Measurements from ENCODE around the gene HECA. TPM values are rescaled to one million over a fixed set of nuclear protein-coding genes. Genes with fewer than 3 reads are reported as not detected.
"Not testable (repeated sequence)": the region's sequence is repeated elsewhere in the genome, so short reads cannot be mapped to it uniquely, and the experiment has no call there.

HECA gene
- total RNA-seq, 1 experiment from 2014 or later, result 9.4 TPM

GRCh38 chr6:139212460-139212859, 77.6 kb downstream of the HECA start:
- H3K36me3 Mint-ChIP-seq, result peaks cover 45% of the 10 kb centered on the region
- H3K4me3 Mint-ChIP-seq; POLR2A ChIA-PET; DNase-seq (ENCODE audit: low spot score); ATAC-seq; H3K27ac Mint-ChIP-seq; H3K27me3 Mint-ChIP-seq (ENCODE audit: low read depth); H3K4me1 Mint-ChIP-seq; CTCF ChIA-PET: not testable (repeated sequence)
- H3K9me3 Mint-ChIP-seq, result peaks cover 49% of the 10 kb centered on the region

GRCh38 chr6:139219271-139219729, 84.4 kb downstream of the HECA start:
- DNase-seq (ENCODE audit: low spot score) (peak; percentile 77), ATAC-seq (peak; percentile 100)
- H3K36me3 Mint-ChIP-seq, result 0 out of 2 replicates have a peak, but pooled peaks cover 2% of the 10 kb centered on the region
- ChIA-PET CTCF (interaction anchor here (0.6 to 4.6 kb wide), 31 partner anchors 9 to 642 kb away, joined by 3 to 94 read pairs (median 4); partner anchors contain the start of genes CITED2 and TXLNB), POLR2A (interaction anchor here (1.0 to 1.1 kb wide), 2 partner anchors 145 to 156 kb away, joined by 3 to 7 read pairs; no protein-coding TSS in a partner anchor)
- H3K4me1 Mint-ChIP-seq, result peaks cover 5% of the 10 kb centered on the region
- H3K4me3 Mint-ChIP-seq, result peak overlapping the region; percentile 27; the same call in 1 of the 2 replicates
- no peaks in the 10 kb centered on the region for H3K27me3 Mint-ChIP-seq (ENCODE audit: low read depth)
- peak overlapping the region; percentile 97 for H3K27ac Mint-ChIP-seq
- H3K9me3 Mint-ChIP-seq, result peaks cover 4% of the 10 kb centered on the region; the same call in 1 of the 2 replicates
- TF ChIP-seq ELF4 (CRISPR knock-in tag; IDR thresholded peaks at IDR 0.05; ENCODE audit: low read depth) (no peak), ARID4B (CRISPR knock-in tag; IDR thresholded peaks at IDR 0.05; ENCODE audit: borderline replicate concordance) (peak; percentile 51; the same call in 1 of the 2 replicates), NFATC4 (CRISPR knock-in tag; IDR thresholded peaks at IDR 0.05) (no peak), RELA (CRISPR knock-in tag; IDR thresholded peaks at IDR 0.05; ENCODE audit: borderline replicate concordance) (no peak), CDX4 (CRISPR knock-in tag; IDR thresholded peaks at IDR 0.05; ENCODE audit: borderline replicate concordance) (no peak), CREM (CRISPR knock-in tag; IDR thresholded peaks at IDR 0.05) (0 out of 2 replicates have a peak, but pooled peaks have one; percentile 41), HMGXB4 (CRISPR knock-in tag; IDR thresholded peaks at IDR 0.05) (peak; percentile 55; the same call in 1 of the 2 replicates), ZBTB43 (CRISPR knock-in tag; IDR thresholded peaks at IDR 0.05) (no peak), PRDM15 (CRISPR knock-in tag; IDR thresholded peaks at IDR 0.05) (no peak), AR (CRISPR knock-in tag; IDR thresholded peaks at IDR 0.05) (no peak), TEAD4 (CRISPR knock-in tag; IDR thresholded peaks at IDR 0.05) (no peak; the same call in 1 of the 2 replicates), ZMAT4 (CRISPR knock-in tag; IDR thresholded peaks at IDR 0.05) (no peak), ZNF416 (CRISPR knock-in tag; IDR thresholded peaks at IDR 0.05) (no peak), TCF7 (CRISPR knock-in tag; IDR thresholded peaks at IDR 0.05; ENCODE audit: low read depth) (no peak), IRF1 (CRISPR knock-in tag; IDR thresholded peaks at IDR 0.05) (no peak), TEAD1 (CRISPR knock-in tag; IDR thresholded peaks at IDR 0.05) (peak; percentile 93)
